SK-N-MC (cell line): ENCODE measurements around the gene AURKAIP1.

ENCODE experiments used
- EZH2 ChIP-seq: fragments of 200-600 bp; sonication (generic); IDR thresholded peaks from one replicate; pipeline ENCODE4 v1.6.1; 2017; ENCODE audit warnings: antibody characterized with exemption
- FOXP2 ChIP-seq: optimal IDR thresholded peaks from 2 replicates; pipeline ENCODE3; 2011; ENCODE audit warnings: mild to moderate bottlenecking, moderate library complexity; ENCODE audit not compliant: insufficient read depth; ENCODE audit errors: extremely low read length, control extremely low read depth
- POLR2AphosphoS5 ChIP-seq: IDR thresholded peaks from 2 replicates; pipeline ENCODE4 v1.6.1; 2012; ENCODE audit warnings: mild to moderate bottlenecking, low read depth, low read length, borderline replicate concordance

- no peak for TF ChIP-seq EZH2
- no peak for TF ChIP-seq POLR2AphosphoS5
- no peak for TF ChIP-seq FOXP2
Measured at GRCh38 chr1:1376551-1377226, 1.7 kb upstream of the AURKAIP1 start.
